GM21723 (cell line): Measurements from ENCODE around the gene MPDZ.

ENCODE experiments used
- ATAC-seq: cut with Tn5 transposase; IDR thresholded peaks from one replicate; pipeline ENCODE4 v1.9.1; 2021; ENCODE audit warnings: mild to moderate bottlenecking, moderate library complexity; ENCODE audit not compliant: unreplicated experiment

MPDZ gene

DNA sequence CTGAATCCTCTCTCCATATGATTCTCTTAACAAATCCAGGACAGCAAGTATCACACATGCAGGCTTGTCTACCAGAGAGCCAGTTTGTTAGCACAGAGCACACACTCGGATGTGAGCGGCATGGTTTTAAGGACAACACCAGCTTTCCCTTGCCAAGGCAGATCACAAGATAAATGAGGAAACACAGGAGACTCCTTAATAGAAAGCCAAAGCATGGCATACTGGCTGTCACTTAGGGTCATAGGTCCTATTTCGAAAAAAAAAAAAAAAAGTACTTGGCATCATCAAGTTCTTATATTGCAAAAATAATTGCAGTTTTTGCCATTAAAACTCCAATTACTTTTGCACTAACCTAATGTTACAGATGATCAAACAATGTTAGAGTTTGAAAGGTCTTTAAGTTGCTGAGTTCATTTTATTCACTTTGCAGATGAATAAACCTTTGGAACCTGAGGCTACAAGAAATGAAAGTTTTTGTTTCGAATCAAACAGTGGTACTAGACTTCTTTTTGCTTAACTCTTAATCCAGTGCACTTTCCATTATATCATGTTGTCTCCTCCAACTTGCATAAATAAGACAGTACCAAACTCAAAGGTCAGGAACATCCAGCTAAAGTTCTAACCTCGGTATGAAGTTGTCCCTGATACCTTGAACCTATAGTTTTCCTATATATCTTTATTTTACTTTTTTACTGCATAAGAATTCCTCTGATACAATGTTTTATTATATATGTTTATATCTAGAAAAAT is 138.5 kb downstream of the MPDZ start:
- ATAC-seq: no peak

DNA sequence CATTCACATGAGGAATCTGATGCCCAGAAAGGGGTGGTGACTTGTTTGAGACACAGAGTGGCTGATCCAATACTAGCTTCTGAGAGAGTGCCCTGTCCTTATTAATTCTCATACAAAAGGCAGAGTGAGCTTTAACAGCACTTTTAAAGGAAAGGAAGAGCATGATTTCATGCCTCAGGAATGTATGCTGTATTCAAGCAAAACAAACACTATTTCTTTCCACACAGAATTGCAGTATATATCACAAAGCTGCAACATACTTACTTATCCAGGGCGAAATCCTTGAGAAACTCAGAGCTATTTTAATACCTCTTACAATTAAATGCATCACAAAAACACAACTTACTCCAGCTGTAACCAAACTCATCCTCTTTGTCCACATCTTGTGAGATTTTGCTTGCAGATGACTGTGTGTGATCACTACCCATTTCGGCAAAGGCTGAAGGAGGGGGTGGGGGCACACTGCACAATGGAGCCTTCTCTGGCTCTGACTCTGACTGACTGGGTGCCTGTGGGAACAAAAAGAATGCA is 139.8 kb downstream of the MPDZ start:
- ATAC-seq: no peak

DNA sequence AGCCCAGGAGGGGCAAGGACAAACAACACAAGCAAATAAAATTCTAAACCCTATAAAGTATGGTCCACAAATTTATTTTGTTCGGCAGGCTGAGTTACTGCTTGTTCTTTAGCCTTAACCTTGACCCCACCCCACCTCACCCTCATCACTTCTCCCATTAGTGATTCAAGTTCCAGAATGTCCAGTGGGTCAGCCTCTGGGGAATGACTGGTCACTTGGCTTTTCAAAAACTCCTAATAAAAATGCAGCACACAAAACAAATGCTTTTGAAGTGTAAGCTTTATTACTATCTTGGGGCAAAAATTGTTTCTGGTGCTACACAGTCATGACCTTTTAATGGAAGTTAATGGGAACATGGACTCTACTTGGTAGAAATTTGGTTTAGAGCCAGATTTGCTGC is 142.1 kb downstream of the MPDZ start:
- no peak for ATAC-seq

GRCh38 chr9:13131991-13132390 is 147.5 kb downstream of the MPDZ start:
- ATAC-seq: no peak

GRCh38 chr9:13131416-13131815 is 148.1 kb downstream of the MPDZ start:
- no peak for ATAC-seq

DNA sequence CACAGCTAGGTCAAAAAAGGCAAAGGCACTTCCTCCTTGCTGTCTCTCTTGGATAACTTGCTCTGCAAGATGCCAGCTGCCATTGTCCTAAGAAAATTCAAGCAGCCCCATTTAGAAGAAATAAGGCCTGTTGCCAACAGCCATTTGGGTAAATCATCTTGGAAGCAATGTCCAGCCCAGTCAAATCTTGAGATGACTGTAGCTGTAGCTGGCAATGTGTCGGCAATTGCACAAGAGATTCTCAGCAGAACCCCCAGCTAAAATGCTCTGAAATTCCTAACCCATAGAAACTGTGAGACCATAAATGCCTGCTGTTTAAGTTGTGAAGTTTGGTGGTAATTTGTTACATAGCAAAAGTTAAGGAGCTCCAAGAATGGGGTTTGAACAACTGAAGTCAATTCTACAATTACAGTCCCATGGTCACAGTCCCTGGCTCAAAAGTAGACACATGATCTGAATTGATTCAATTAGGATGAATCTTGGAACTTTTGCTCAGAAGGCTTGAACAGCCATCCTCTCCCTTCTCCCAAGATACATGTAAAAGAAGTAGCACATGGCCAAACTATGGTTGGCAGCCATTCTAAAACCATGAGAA is 151.1 kb downstream of the MPDZ start:
- no peak for ATAC-seq

DNA sequence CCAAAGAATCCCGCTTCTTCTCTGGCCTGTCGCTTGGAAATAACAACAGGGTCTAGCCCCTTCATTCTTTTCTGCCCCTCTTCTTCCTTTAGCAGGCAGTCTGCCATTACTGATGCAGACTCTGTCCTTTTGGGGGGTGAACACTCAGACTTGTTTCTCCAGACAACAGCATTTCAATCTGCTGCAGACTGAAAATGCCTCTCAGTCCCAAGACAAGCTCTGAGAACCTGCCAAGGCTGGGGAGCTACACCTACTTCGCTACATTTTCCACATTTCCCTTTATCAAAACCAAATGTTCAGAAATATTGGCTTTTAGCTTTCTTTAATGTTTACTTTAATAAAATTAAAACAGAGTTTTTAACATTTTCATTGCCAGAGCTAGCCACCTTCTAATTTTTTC is 152.4 kb downstream of the MPDZ start:
- ATAC-seq: no peak

- ATAC-seq: no peak
These were observed 154.2 kb downstream of the MPDZ start for GRCh38 chr9:13125261-13125660.

- no peak for ATAC-seq
These were observed 156.6 kb downstream of the MPDZ start for GRCh38 chr9:13122756-13123369.

DNA sequence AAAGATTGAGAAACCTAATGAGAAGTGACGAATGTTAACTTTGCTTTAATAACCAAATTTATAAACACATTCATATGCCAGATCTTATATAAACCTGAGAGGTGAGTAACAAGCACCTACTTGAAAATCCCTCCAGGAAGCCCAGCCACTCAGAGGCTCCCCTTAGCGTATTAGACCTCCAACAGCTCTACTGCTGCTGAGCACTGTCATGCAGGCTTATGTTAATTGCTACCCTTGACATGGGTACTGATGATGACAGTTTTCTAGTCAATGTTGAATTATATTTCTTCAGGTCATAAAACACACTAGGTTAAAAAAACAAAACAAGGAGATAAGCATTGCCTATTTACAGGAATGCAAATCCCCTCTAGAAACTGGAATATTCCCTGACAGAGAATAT is 161.2 kb downstream of the MPDZ start:
- no peak for ATAC-seq

- no peak for ATAC-seq
These were observed 163.2 kb downstream of the MPDZ start for GRCh38 chr9:13116292-13116691.

- no peak for ATAC-seq
These were observed 165.7 kb downstream of the MPDZ start for GRCh38 chr9:13113751-13114150.

DNA sequence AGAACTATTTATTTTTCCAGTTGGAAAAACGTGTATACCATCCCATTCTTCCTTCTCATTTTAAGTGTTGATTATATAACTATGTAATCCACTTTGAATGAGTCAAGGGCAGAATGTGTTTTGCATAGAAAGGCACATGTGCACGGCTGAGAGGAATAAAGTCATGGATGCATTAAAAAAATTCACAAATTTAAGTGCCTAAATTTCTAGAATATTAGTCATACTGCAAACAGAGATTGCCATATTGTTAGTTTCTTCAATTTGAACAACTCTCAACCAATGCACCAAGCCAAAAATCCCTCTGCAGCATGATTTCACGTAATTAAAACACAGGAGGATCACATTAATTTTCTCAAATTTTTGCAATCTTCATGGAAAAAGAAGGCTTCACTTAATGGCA is 166.3 kb downstream of the MPDZ start:
- ATAC-seq: no peak

- no peak for ATAC-seq
These were observed 167.7 kb downstream of the MPDZ start for GRCh38 chr9:13111778-13112177.

DNA sequence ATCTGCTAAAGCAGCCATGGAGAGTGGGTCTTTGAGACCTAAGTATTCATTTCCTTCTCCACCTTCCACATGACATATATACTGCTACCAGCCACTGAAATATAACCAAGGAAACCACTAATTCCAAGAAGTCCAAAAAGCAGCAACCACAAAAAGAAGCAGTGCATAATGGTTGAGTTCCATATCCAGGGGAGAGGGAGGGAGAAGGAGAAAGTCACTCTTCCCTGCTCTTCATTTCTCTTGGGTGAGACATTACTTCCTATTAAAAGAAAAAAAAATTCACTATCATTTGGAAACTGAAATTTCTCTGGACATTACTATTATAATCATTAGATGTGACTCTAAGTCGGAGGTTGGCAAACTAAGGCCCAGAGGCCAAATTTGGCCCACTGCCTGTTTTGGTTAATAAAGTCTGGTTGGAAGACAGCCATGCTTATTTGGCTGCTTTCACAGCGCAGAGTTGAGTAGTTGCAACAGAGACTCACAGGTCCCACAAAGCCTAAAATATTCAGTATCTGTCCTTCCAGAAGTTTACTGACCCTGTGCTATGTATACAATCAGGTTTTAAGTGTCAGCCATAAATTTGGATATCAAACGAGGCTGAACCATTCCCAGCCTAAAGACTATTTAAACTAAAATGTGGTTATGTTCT is 168.6 kb downstream of the MPDZ start:
- ATAC-seq: no peak

DNA sequence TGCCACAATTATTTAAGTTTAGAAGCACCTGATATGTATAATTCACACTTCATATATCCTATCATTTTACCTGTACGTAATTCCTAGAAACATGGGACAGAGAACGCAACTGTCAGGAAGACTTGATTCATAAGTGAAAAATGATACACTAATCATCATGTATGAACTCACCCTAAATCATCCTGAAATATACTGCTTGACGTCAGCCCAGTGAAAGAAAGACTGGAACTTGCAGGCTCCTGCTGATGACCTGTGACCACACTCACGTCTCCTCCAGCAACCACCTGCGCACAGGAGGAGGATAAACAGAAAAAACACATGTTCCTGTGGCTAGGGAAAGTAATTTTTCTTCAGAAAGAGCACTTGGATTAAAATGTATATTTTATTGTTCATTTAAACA is 169.7 kb downstream of the MPDZ start:
- ATAC-seq: no peak

GRCh38 chr9:13107008-13107407 is 172.5 kb downstream of the MPDZ start:
- no peak for ATAC-seq

GRCh38 chr9:13100914-13101572 is 178.4 kb downstream of the MPDZ start:
- ATAC-seq: no peak

GRCh38 chr9:13095056-13095455 is 184.4 kb downstream of the MPDZ start:
- ATAC-seq: no peak

- ATAC-seq: no peak
These were observed 188.9 kb downstream of the MPDZ start for GRCh38 chr9:13090628-13091027.

- no peak for ATAC-seq
These were observed 189.8 kb downstream of the MPDZ start for GRCh38 chr9:13089666-13090065.
